Activated B cell treated with CpG ODN at 0.5 μM for 24 hours (primary cell): ENCODE data around the gene MREG. TPM values are rescaled to one million over a fixed set of nuclear protein-coding genes. Genes with fewer than 3 reads are reported as not detected.

Source experiments
- ATAC-seq: fragments of 200-7000 bp; cut with Tn5 transposase; one replicate; pipeline ENCODE4 v1.10.0; 2021; ENCODE audit warnings: low read depth, mild to moderate bottlenecking, moderate library complexity
- CTCF ChIA-PET: fragments of 350-600 bp; sonication (Branson Sonifier 250); formaldehyde crosslinking; loops from one replicate; lab custom pipeline; 2021; ENCODE audit warnings: antibody characterized with exemption; lab: Charles Lee
- POLR2A ChIA-PET: fragments of 350-600 bp; sonication (Branson Sonifier 250); formaldehyde crosslinking; loops from one replicate; lab custom pipeline; 2021; ENCODE audit warnings: antibody characterized with exemption; lab: Charles Lee
- DNase-seq: peaks from one replicate; pipeline ENCODE4 v3.0.0; 2022
- H3K27ac Mint-ChIP-seq: one replicate; pipeline ENCODE4 v1.8.0; 2020; ENCODE audit warnings: mixed read lengths
- H3K27me3 Mint-ChIP-seq: one replicate; pipeline ENCODE4 v1.8.0; 2021; ENCODE audit warnings: mixed read lengths
- H3K36me3 Mint-ChIP-seq: one replicate; pipeline ENCODE4 v1.8.0; 2021; ENCODE audit warnings: low read depth, mixed read lengths
- H3K4me1 Mint-ChIP-seq: one replicate; pipeline ENCODE4 v1.8.0; 2021; ENCODE audit warnings: mixed read lengths
- H3K4me3 Mint-ChIP-seq: one replicate; pipeline ENCODE4 v1.8.0; 2020; ENCODE audit warnings: mild to moderate bottlenecking, mixed read lengths
- H3K9me3 Mint-ChIP-seq: one replicate; pipeline ENCODE4 v1.8.0; 2020; ENCODE audit warnings: mixed read lengths
- CTCF ChIP-seq: fragments of 200-600 bp; IDR thresholded peaks from one replicate; pipeline ENCODE4 v1.8.0; 2022; ENCODE audit warnings: antibody characterized with exemption, mild to moderate bottlenecking
- intact Hi-C: fragments of 100-400 bp; cut with micrococcal nuclease; formaldehyde crosslinking; loops from one replicate; pipeline ENCODE4 v1.15.1; 2024
- total RNA-seq: library from RNA; stranded (reverse); gene quantifications from 2 replicates; pipeline ENCODE4 v1.2.3, GENCODE V29; 2022

MREG gene
- total RNA-seq, 1 donor from 2014 or later, result 16.6 TPM

GRCh38 chr2:216034065-216034464 lies 20.7 kb upstream of the MREG start:
- H3K9me3 Mint-ChIP-seq, result no peaks in the 10 kb centered on the region
- TF ChIP-seq CTCF, result peak; percentile 52
- intact Hi-C loops, result loop anchor here (1.0 to 5.0 kb wide), 6 partner anchors 24 to 632 kb away; partner anchors contain the start of genes PECR and TMEM169
- ChIA-PET POLR2A (no interaction called here), CTCF (interaction anchor here (0.6 to 5.2 kb wide), 17 partner anchors 10 to 632 kb away, joined by 3 to 35 read pairs (median 4); partner anchors contain the start of gene XRCC5)
- H3K27ac Mint-ChIP-seq, result no peak overlapping the region
- peak; percentile 53 for DNase-seq
- peaks cover 22% of the 10 kb centered on the region for H3K36me3 Mint-ChIP-seq
- peak; percentile 93 for ATAC-seq
- H3K4me1 Mint-ChIP-seq, result peaks cover 8% of the 10 kb centered on the region
- no peak overlapping the region for H3K4me3 Mint-ChIP-seq
- no peaks in the 10 kb centered on the region for H3K27me3 Mint-ChIP-seq

DNA sequence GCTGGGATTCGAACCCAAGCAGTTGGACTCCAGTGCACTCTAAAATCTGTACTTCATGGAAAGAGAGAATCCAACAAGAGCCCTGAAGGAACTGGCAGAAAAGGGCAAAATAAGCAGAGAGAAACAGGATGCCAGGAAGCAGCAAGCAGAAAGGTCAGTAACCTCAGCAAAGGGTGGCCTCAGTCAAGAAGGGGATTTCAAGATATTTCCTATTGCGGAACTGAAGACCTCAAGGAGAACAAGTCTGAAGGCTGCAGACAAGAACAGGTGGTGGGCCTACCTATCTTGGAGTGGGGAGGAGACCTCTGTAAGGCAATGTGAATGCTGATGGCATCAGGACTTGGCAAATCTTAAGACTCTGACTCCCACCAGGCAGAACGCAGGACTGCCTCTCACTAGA lies 20.1 kb upstream of the MREG start:
- ATAC-seq, result no peak
- Mint-ChIP-seq H3K4me1 (peaks cover 8% of the 10 kb centered on the region), H3K4me3 (no peak overlapping the region), H3K36me3 (peaks cover 22% of the 10 kb centered on the region), H3K27ac (no peak overlapping the region), H3K27me3 (no peaks in the 10 kb centered on the region), H3K9me3 (no peaks in the 10 kb centered on the region)
- ChIA-PET POLR2A (no interaction called here), CTCF (interaction anchor here (0.6 to 5.2 kb wide), 14 partner anchors 10 to 633 kb away, joined by 3 to 35 read pairs (median 6); partner anchors contain the start of gene XRCC5)
- intact Hi-C loops, result loop anchor here (5.0 kb wide), 1 partner anchor 369 kb away; no protein-coding TSS in a partner anchor
- no peak for DNase-seq
- no peak for TF ChIP-seq CTCF

GRCh38 chr2:216031960-216032689 lies 18.8 kb upstream of the MREG start:
- DNase-seq, result no peak
- ChIA-PET POLR2A (no interaction called here), CTCF (interaction anchor here (1.0 to 5.2 kb wide), 9 partner anchors 9 to 1681 kb away, joined by 3 to 35 read pairs (median 11); partner anchors contain the start of gene XRCC5)
- Mint-ChIP-seq H3K27me3 (no peaks in the 10 kb centered on the region), H3K9me3 (no peaks in the 10 kb centered on the region), H3K36me3 (peaks cover 18% of the 10 kb centered on the region), H3K27ac (no peak overlapping the region), H3K4me1 (peaks cover 8% of the 10 kb centered on the region), H3K4me3 (no peak overlapping the region)
- ATAC-seq, result no peak
- intact Hi-C loops, result loop anchor here (5.0 kb wide), 1 partner anchor 370 kb away; no protein-coding TSS in a partner anchor
- TF ChIP-seq CTCF, result no peak

- no peaks in the 10 kb centered on the region for H3K9me3 Mint-ChIP-seq
- intact Hi-C loops, result loop anchor here (5.0 kb wide), 1 partner anchor 372 kb away; no protein-coding TSS in a partner anchor
- ChIA-PET CTCF (interaction anchor here (5.2 kb wide), 1 partner anchor 636 kb away, joined by 35 read pairs; no protein-coding TSS in a partner anchor), POLR2A (no interaction called here)
- no peak overlapping the region for H3K4me3 Mint-ChIP-seq
- no peaks in the 10 kb centered on the region for H3K27me3 Mint-ChIP-seq
- no peak overlapping the region for H3K27ac Mint-ChIP-seq
- no peak for TF ChIP-seq CTCF
- peaks cover 8% of the 10 kb centered on the region for H3K4me1 Mint-ChIP-seq
- no peak for ATAC-seq
- peaks cover 10% of the 10 kb centered on the region for H3K36me3 Mint-ChIP-seq
- DNase-seq, result no peak
Measured at GRCh38 chr2:216030216-216030615, 16.9 kb upstream of the MREG start.
